Measurements from ENCODE around the gene SLC25A18. TPM values are rescaled to one million over a fixed set of nuclear protein-coding genes. Genes with fewer than 3 reads are reported as not detected.

The SLC25A18 gene
- total RNA-seq, 1 experiment from 2014 or later: 3.9 TPM

DNA sequence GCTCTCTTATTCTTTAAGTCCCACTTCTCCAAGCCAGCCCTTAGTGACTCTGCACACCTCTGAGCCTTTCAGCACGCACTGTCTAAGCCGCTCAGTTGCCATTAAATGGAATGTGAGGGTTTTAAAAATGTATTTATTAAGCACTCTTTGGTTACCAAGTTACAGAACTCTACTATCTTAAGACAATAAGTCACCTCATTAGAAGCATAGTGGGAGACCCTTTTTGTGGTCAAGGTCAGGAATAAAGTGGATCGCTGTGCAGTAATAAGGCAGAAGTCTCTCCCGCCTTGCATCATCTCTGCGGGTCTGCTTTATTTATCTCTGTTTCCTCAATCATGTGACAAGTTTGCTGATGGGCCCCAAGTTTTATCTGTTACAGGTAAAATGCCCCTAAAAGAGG, 11.9 kb downstream of the SLC25A18 start:
- no TSS peak for BruUV-seq (replicated peaks)
- no peaks in the 10 kb centered on the region for H3K36me3 ChIP-seq (ENCODE audit: control insufficient read depth, insufficient read depth, low read length)
- no peak overlapping the region for H3K4me3 ChIP-seq (ENCODE audit: low read depth in 2 of 2, low read length in 2 of 2)
- ATAC-seq (no peak), DNase-seq (ENCODE audit: low read depth, low spot score) (no peak)
- intact Hi-C loops (cut with micrococcal nuclease; ENCODE audit: unreplicated experiment): no loop called here
- in situ Hi-C loops (cut with HindIII; ENCODE audit: low pct_unique_long_range_greater_than_20kb, low sequenced_read_pairs): no loop called here
- H3K9me3 ChIP-seq (ENCODE audit: control insufficient read depth, insufficient read depth, low read depth, low read length): no peaks in the 10 kb centered on the region
- H3K27me3 ChIP-seq (ENCODE audit: control insufficient read depth, insufficient read depth, low read length): no peaks in the 10 kb centered on the region
- TF ChIP-seq SIN3A (IDR thresholded peaks at IDR 0.05; ENCODE audit: borderline replicate concordance, insufficient read depth, low read depth, low read length): no peak
- no peak for TF ChIP-seq TCF7L2 (IDR thresholded peaks at IDR 0.05; ENCODE audit: low read depth, low read length)
- TF ChIP-seq, protein P1, sequence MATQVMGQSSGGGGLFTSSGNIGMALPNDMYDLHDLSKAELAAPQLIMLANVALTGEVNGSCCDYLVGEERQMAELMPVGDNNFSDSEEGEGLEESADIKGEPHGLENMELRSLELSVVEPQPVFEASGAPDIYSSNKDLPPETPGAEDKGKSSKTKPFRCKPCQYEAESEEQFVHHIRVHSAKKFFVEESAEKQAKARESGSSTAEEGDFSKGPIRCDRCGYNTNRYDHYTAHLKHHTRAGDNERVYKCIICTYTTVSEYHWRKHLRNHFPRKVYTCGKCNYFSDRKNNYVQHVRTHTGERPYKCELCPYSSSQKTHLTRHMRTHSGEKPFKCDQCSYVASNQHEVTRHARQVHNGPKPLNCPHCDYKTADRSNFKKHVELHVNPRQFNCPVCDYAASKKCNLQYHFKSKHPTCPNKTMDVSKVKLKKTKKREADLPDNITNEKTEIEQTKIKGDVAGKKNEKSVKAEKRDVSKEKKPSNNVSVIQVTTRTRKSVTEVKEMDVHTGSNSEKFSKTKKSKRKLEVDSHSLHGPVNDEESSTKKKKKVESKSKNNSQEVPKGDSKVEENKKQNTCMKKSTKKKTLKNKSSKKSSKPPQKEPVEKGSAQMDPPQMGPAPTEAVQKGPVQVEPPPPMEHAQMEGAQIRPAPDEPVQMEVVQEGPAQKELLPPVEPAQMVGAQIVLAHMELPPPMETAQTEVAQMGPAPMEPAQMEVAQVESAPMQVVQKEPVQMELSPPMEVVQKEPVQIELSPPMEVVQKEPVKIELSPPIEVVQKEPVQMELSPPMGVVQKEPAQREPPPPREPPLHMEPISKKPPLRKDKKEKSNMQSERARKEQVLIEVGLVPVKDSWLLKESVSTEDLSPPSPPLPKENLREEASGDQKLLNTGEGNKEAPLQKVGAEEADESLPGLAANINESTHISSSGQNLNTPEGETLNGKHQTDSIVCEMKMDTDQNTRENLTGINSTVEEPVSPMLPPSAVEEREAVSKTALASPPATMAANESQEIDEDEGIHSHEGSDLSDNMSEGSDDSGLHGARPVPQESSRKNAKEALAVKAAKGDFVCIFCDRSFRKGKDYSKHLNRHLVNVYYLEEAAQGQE (IDR thresholded peaks at IDR 0.05; ENCODE audit: insufficient read depth in 1 of 2, low read depth in 2 of 2, low read length in 1 of 2): no peak
- TF ChIP-seq POLR2AphosphoS5 (IDR thresholded peaks at IDR 0.05; ENCODE audit: low read depth, low read length): no peak
- TF ChIP-seq, protein P2, sequence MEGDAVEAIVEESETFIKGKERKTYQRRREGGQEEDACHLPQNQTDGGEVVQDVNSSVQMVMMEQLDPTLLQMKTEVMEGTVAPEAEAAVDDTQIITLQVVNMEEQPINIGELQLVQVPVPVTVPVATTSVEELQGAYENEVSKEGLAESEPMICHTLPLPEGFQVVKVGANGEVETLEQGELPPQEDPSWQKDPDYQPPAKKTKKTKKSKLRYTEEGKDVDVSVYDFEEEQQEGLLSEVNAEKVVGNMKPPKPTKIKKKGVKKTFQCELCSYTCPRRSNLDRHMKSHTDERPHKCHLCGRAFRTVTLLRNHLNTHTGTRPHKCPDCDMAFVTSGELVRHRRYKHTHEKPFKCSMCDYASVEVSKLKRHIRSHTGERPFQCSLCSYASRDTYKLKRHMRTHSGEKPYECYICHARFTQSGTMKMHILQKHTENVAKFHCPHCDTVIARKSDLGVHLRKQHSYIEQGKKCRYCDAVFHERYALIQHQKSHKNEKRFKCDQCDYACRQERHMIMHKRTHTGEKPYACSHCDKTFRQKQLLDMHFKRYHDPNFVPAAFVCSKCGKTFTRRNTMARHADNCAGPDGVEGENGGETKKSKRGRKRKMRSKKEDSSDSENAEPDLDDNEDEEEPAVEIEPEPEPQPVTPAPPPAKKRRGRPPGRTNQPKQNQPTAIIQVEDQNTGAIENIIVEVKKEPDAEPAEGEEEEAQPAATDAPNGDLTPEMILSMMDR (IDR thresholded peaks at IDR 0.05): no peak
- peaks cover 15% of the 10 kb centered on the region for H3K4me1 ChIP-seq (ENCODE audit: control insufficient read depth, insufficient read depth, low read length)
- CTCF ChIA-PET: no interaction called here
- H3K27ac ChIP-seq (ENCODE audit: low read length): no peak overlapping the region; the same call in 1 of the 2 replicates
- POLR2A ChIA-PET: no interaction called here

DNA sequence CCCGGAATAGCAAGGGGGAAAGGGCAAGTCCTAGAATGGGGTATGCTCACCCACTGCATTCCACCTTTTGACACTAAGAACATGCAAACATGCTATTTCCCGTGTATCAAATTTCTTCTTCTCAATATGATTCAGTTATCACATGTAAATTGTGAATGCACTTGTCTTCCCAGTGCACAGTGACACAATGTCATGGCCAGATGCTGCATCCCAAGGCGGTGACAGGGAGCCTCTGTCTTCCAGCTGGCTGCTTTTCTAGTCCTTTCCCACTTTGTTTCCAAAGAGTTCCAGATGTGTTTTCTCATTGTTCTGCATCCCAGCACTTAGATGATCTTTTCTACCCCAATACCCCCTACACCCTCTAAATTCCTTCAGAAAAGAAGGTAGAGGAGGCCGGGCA, 12.4 kb downstream of the SLC25A18 start:
- Histone ChIP-seq H3K27ac (ENCODE audit: low read length) (no peak overlapping the region; the same call in 1 of the 2 replicates), H3K4me3 (ENCODE audit: low read depth in 2 of 2, low read length in 2 of 2) (no peak overlapping the region), H3K36me3 (ENCODE audit: control insufficient read depth, insufficient read depth, low read length) (no peaks in the 10 kb centered on the region), H3K27me3 (ENCODE audit: control insufficient read depth, insufficient read depth, low read length) (no peaks in the 10 kb centered on the region), H3K9me3 (ENCODE audit: control insufficient read depth, insufficient read depth, low read depth, low read length) (no peaks in the 10 kb centered on the region), H3K4me1 (ENCODE audit: control insufficient read depth, insufficient read depth, low read length) (peaks cover 13% of the 10 kb centered on the region)
- TF ChIP-seq SIN3A (IDR thresholded peaks at IDR 0.05; ENCODE audit: borderline replicate concordance, insufficient read depth, low read depth, low read length) (no peak), POLR2AphosphoS5 (IDR thresholded peaks at IDR 0.05; ENCODE audit: low read depth, low read length) (no peak), TCF7L2 (IDR thresholded peaks at IDR 0.05; ENCODE audit: low read depth, low read length) (no peak)
- TF ChIP-seq, protein P1 (IDR thresholded peaks at IDR 0.05; ENCODE audit: insufficient read depth in 1 of 2, low read depth in 2 of 2, low read length in 1 of 2): no peak
- TF ChIP-seq, protein P2 (IDR thresholded peaks at IDR 0.05): no peak
- ATAC-seq (no peak), DNase-seq (ENCODE audit: low read depth, low spot score) (no peak)
- intact Hi-C loops (cut with micrococcal nuclease; ENCODE audit: unreplicated experiment) (no loop called here), in situ Hi-C loops (cut with HindIII; ENCODE audit: low pct_unique_long_range_greater_than_20kb, low sequenced_read_pairs) (no loop called here)
- POLR2A ChIA-PET: no interaction called here
- no TSS peak for BruUV-seq (replicated peaks)
- CTCF ChIA-PET: no interaction called here

Data from Panc1 (cell line).